ENCODE data around the gene ADA.

The ADA gene

GRCh38 chr20:44621939-44622338 is 29.6 kb downstream of the ADA start:
- no peak for DNase-seq

GRCh38 chr20:44621325-44621724 is 30.2 kb downstream of the ADA start:
- no peak for DNase-seq

GRCh38 chr20:44620030-44620429 is 31.5 kb downstream of the ADA start:
- no peak for DNase-seq

GRCh38 chr20:44619294-44619693 is 32.2 kb downstream of the ADA start:
- no peak for DNase-seq

- no peak for DNase-seq
Observed at GRCh38 chr20:44618318-44618731, 33.2 kb downstream of the ADA start.

- DNase-seq: no peak
Observed at GRCh38 chr20:44616604-44616964, 34.9 kb downstream of the ADA start.

GRCh38 chr20:44615876-44616603 is 35.5 kb downstream of the ADA start:
- no peak for DNase-seq

GRCh38 chr20:44615169-44615791 is 36.2 kb downstream of the ADA start:
- no peak for DNase-seq

GRCh38 chr20:44614525-44614924 is 37.0 kb downstream of the ADA start:
- DNase-seq: no peak

- DNase-seq: no peak
Observed at GRCh38 chr20:44613575-44613974, 37.9 kb downstream of the ADA start.

- no peak for DNase-seq
Observed at GRCh38 chr20:44610313-44610962, 41.1 kb downstream of the ADA start.

- peak; percentile 89 for DNase-seq
Observed at GRCh38 chr20:44609516-44610312, 41.8 kb downstream of the ADA start.

GRCh38 chr20:44609006-44609515 is 42.4 kb downstream of the ADA start:
- DNase-seq: no peak

- no peak for DNase-seq
Observed at GRCh38 chr20:44606725-44607441, 44.6 kb downstream of the ADA start.

GRCh38 chr20:44603327-44603726 is 48.2 kb downstream of the ADA start:
- no peak for DNase-seq

GRCh38 chr20:44601801-44602204 is 49.7 kb downstream of the ADA start:
- no peak for DNase-seq

- DNase-seq: no peak
Observed at GRCh38 chr20:44601236-44601671, 50.2 kb downstream of the ADA start.

- no peak for DNase-seq
Observed at GRCh38 chr20:44600758-44601201, 50.7 kb downstream of the ADA start.

GRCh38 chr20:44600301-44600700 is 51.2 kb downstream of the ADA start:
- DNase-seq: no peak

GRCh38 chr20:44599715-44600114 is 51.8 kb downstream of the ADA start:
- no peak for DNase-seq

- no peak for DNase-seq
Observed at GRCh38 chr20:44598423-44599305, 52.8 kb downstream of the ADA start.
